OCI-LY7 (cell line): ENCODE measurements around the gene TMEM222. TPM values are rescaled to one million over a fixed set of nuclear protein-coding genes. Genes with fewer than 3 reads are reported as not detected.

Experiments
- BruUV-seq: library from RNA; stranded (reverse); fragments of 400-500 nt; replicated peaks from 2 replicates; lab custom pipeline; 2021; lab: Mats Ljungman, UMichigan
- CTCF ChIA-PET: fragments of 300-600 bp; sonication (Branson Sonifier 250); formaldehyde crosslinking; loops from one replicate; lab custom pipeline; 2022; ENCODE audit warnings: antibody characterized with exemption; ENCODE audit not compliant: unreplicated experiment; lab: Charles Lee
- POLR2A ChIA-PET: fragments of 300-600 bp; sonication (Branson Sonifier 250); formaldehyde crosslinking; loops from one replicate; lab custom pipeline; 2022; ENCODE audit warnings: antibody characterized with exemption; lab: Charles Lee
- DNase-seq: peaks from one replicate; pipeline ENCODE4 v3.0.0-alpha.2; 2015; ENCODE audit warnings: low spot score
- H2AFZ ChIP-seq: fragments of 200-600 bp; sonication (generic), shearing (Covaris generic); 2 replicates; pipeline ENCODE4 v1.6.1; 2014; ENCODE audit warnings: mild to moderate bottlenecking, antibody characterized with exemption, low read length, moderate library complexity
- H3K27ac ChIP-seq: fragments of 200-600 bp; sonication (generic); 2 replicates; pipeline ENCODE4 v1.5.1; 2014; ENCODE audit warnings: mixed run types, low read depth, mild to moderate bottlenecking, moderate library complexity, low read length, inconsistent platforms; ENCODE audit not compliant: poor library complexity, severe bottlenecking
- H3K36me3 ChIP-seq: fragments of 200-600 bp; sonication (generic); 2 replicates; pipeline ENCODE4 v1.6.1; 2014; ENCODE audit warnings: mild to moderate bottlenecking, antibody characterized with exemption, low read length, moderate library complexity, mixed read lengths; ENCODE audit not compliant: insufficient read depth
- H3K4me1 ChIP-seq: fragments of 200-600 bp; sonication (generic); 2 replicates; pipeline ENCODE4 v1.5.1; 2014; ENCODE audit warnings: mild to moderate bottlenecking, low read length; ENCODE audit not compliant: insufficient read depth, poor library complexity, severe bottlenecking
- H3K4me2 ChIP-seq: fragments of 200-600 bp; sonication (generic); 2 replicates; pipeline ENCODE4 v1.6.1; 2014; ENCODE audit warnings: mild to moderate bottlenecking, low read length
- H3K4me3 ChIP-seq: fragments of 200-600 bp; sonication (generic); 2 replicates; pipeline ENCODE4 v1.5.1; 2014; ENCODE audit warnings: mild to moderate bottlenecking, low read depth, low read length; ENCODE audit not compliant: poor library complexity, severe bottlenecking
- H3K79me2 ChIP-seq: fragments of 200-600 bp; sonication (generic); 2 replicates; pipeline ENCODE4 v1.6.1; 2016; ENCODE audit warnings: low read depth, mild to moderate bottlenecking, low read length, moderate library complexity, mixed read lengths; ENCODE audit not compliant: insufficient read depth
- H3K9me2 ChIP-seq: fragments of 200-600 bp; sonication (generic); 2 replicates; pipeline ENCODE4 v1.6.1; 2016; ENCODE audit warnings: mild to moderate bottlenecking, low read length, mixed read lengths; ENCODE audit not compliant: insufficient read depth
- H3K9me3 ChIP-seq: fragments of 200-600 bp; sonication (generic); 2 replicates; pipeline ENCODE4 v1.6.1; 2014; ENCODE audit warnings: mild to moderate bottlenecking, mixed run types, low read length, mixed read lengths
- H4K20me1 ChIP-seq: fragments of 200-600 bp; sonication (generic); 2 replicates; pipeline ENCODE4 v1.6.1; 2014; ENCODE audit warnings: mild to moderate bottlenecking, antibody characterized with exemption, low read length, moderate library complexity, mixed read lengths; ENCODE audit not compliant: insufficient read depth
- EZH2phosphoT487 ChIP-seq: fragments of 200-600 bp; sonication (generic); IDR thresholded peaks from 2 replicates; pipeline ENCODE4 v1.6.1; 2018; ENCODE audit warnings: low read depth, borderline replicate concordance, mild to moderate bottlenecking, mixed run types, antibody characterized with exemption, low read length, moderate library complexity, mixed read lengths
- intact Hi-C: fragments of 100-400 bp; cut with micrococcal nuclease; formaldehyde crosslinking; loops from one replicate; pipeline ENCODE4 v1.10.0; 2022; ENCODE audit not compliant: unreplicated experiment
- total RNA-seq, 2 experiments: library from RNA; depleted of rRNA in 1 of 2; stranded (reverse); fragments of >200 nt in 1 of 2; shearing (Covaris generic) in 1 of 2; gene quantifications; 2 replicates each; pipeline ENCODE4 v1.2.3, GENCODE V29; 2014 to 2022
- TF ChIP-seq, protein P1 (sequence below): fragments of 200-600 bp; sonication (generic); conservative IDR thresholded peaks from 2 replicates; pipeline ENCODE4 v1.5.1; 2014; ENCODE audit warnings: mild to moderate bottlenecking, antibody characterized with exemption, low read length, moderate library complexity, mixed read lengths

The TMEM222 gene
- total RNA-seq, 2 experiments from 2014 or later = 29.5 to 43.4 TPM

DNA sequence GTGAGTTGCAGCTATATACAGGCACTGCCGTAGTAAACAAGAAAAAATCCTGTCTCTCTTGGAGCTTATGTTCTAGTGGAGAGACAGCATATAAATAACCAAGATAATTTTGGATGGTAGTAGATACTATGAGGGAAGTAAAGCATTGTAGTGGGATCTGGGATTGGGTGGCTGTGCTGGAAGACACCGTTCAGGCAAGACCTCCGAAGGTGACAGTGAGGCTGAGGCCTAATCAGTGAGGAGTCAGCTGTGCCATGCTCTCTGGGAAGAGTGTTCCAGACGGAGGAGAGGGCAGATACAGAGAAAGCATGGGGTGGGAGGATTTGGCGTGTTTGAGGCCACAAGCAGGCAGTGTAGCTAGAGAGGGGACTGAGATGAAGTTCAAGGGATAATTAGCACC lies 6.0 kb downstream of the TMEM222 start:
- Histone ChIP-seq H3K9me2 (no peaks in the 10 kb centered on the region), H2AFZ (no peak overlapping the region), H3K4me1 (peaks cover 23% of the 10 kb centered on the region), H3K4me3 (no peak overlapping the region), H3K9me3 (no peaks in the 10 kb centered on the region), H4K20me1 (0 out of 2 replicates have a peak, but pooled peaks cover 6% of the 10 kb centered on the region), H3K27ac (no peak overlapping the region), H3K79me2 (peaks cover 72% of the 10 kb centered on the region), H3K36me3 (peaks cover 78% of the 10 kb centered on the region), H3K4me2 (no peak overlapping the region)
- intact Hi-C loops = loop anchor here (10.0 kb wide), 1 partner anchor 337 kb away; no protein-coding TSS in a partner anchor
- no TSS peak for BruUV-seq
- ChIA-PET CTCF (no interaction called here), POLR2A (interaction anchor here (1.4 to 2.4 kb wide), 2 partner anchors 11 to 13 kb away, joined by 4 to 8 read pairs; partner anchors contain the start of gene SYTL1)
- TF ChIP-seq EZH2phosphoT487 = no peak
- TF ChIP-seq, protein P1, sequence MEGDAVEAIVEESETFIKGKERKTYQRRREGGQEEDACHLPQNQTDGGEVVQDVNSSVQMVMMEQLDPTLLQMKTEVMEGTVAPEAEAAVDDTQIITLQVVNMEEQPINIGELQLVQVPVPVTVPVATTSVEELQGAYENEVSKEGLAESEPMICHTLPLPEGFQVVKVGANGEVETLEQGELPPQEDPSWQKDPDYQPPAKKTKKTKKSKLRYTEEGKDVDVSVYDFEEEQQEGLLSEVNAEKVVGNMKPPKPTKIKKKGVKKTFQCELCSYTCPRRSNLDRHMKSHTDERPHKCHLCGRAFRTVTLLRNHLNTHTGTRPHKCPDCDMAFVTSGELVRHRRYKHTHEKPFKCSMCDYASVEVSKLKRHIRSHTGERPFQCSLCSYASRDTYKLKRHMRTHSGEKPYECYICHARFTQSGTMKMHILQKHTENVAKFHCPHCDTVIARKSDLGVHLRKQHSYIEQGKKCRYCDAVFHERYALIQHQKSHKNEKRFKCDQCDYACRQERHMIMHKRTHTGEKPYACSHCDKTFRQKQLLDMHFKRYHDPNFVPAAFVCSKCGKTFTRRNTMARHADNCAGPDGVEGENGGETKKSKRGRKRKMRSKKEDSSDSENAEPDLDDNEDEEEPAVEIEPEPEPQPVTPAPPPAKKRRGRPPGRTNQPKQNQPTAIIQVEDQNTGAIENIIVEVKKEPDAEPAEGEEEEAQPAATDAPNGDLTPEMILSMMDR = no peak
- no peak for DNase-seq

DNA sequence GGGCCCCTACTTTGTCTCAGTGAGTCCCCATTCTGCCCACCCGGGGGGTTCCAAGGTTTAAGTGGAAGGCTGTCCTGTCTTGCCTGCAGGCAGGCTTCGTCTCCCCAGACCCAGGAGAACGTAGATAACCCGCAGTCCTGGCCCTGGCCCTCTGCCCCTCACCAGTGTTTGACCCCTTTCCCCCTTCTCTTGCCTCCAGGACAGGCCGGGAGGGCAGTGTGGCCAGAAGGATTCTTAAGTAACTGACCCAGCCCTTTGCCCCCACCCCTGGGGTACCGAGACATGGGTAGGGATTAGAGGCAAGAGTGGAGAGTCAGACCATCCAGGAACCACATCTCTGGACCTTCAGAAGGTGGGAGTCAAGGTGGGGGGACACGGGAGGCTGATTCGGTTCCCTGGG lies 8.8 kb downstream of the TMEM222 start:
- Histone ChIP-seq H3K36me3 (peaks cover 89% of the 10 kb centered on the region), H3K9me2 (no peaks in the 10 kb centered on the region), H3K4me2 (no peak overlapping the region), H3K4me1 (peaks cover 14% of the 10 kb centered on the region), H3K9me3 (no peaks in the 10 kb centered on the region), H2AFZ (no peak overlapping the region), H3K79me2 (peaks cover 44% of the 10 kb centered on the region), H3K27ac (no peak overlapping the region), H4K20me1 (0 out of 2 replicates have a peak, but pooled peaks cover 6% of the 10 kb centered on the region), H3K4me3 (no peak overlapping the region)
- ChIA-PET POLR2A (interaction anchor here (0.5 kb wide), 1 partner anchor 331 kb away, joined by 5 read pairs; no protein-coding TSS in a partner anchor), CTCF (no interaction called here)
- intact Hi-C loops = no loop called here
- BruUV-seq = no TSS peak
- DNase-seq = no peak
- no peak for TF ChIP-seq EZH2phosphoT487
- TF ChIP-seq, protein P1 = no peak

DNA sequence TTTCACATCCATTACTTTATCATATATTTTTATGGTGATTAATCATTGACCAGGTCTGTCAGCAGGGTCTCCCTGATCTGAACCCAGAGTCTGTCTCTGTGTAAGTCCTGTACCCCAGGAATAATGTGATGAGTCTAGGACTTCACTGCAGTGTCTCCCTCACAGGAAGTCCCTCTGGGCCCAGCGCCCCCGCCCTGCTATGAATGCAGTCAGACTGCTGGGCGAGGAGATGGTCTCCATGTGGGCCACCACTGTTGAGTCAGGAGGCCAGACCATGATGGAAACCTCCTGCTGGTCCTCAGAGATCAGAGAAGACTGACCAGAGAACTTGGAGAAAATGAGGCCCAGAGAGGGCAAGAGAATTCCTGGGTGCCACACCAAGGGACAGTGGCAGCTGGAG lies 9.5 kb downstream of the TMEM222 start:
- peaks cover 38% of the 10 kb centered on the region for H3K79me2 ChIP-seq
- no peak overlapping the region for H3K4me3 ChIP-seq
- TF ChIP-seq EZH2phosphoT487 = no peak
- TF ChIP-seq, protein P1 = no peak
- intact Hi-C loops = no loop called here
- BruUV-seq = no TSS peak
- 0 out of 2 replicates have a peak, but pooled peaks cover 6% of the 10 kb centered on the region for H4K20me1 ChIP-seq
- no peak overlapping the region for H3K4me2 ChIP-seq
- DNase-seq = no peak
- H3K9me3 ChIP-seq = no peaks in the 10 kb centered on the region
- H3K4me1 ChIP-seq = peaks cover 14% of the 10 kb centered on the region
- ChIA-PET CTCF (no interaction called here), POLR2A (no interaction called here)
- no peaks in the 10 kb centered on the region for H3K9me2 ChIP-seq
- no peak overlapping the region for H3K27ac ChIP-seq
- H3K36me3 ChIP-seq = peaks cover 89% of the 10 kb centered on the region
- no peak overlapping the region for H2AFZ ChIP-seq
